Measurements from ENCODE around the gene MUSK.

Gene MUSK

GRCh38 chr9:110668570-110669167, at the start of gene MUSK:
TSS of gene MUSK (plus strand) at chr9:110668791. CDS start at chr9:110668905, 114 bp downstream.
- no peak for DNase-seq (ENCODE audit: low spot score)

GRCh38 chr9:110619831-110620230, 48.8 kb upstream of the MUSK start:
- DNase-seq (ENCODE audit: low spot score) = no peak

- DNase-seq (ENCODE audit: low spot score) = no peak
Measured at GRCh38 chr9:110620726-110621125, 47.9 kb upstream of the MUSK start.

GRCh38 chr9:110622368-110622767, 46.2 kb upstream of the MUSK start:
- no peak for DNase-seq (ENCODE audit: low spot score)

- DNase-seq (ENCODE audit: low spot score) = peak; percentile 70
Measured at GRCh38 chr9:110623462-110624025, 45.0 kb upstream of the MUSK start.

- no peak for DNase-seq (ENCODE audit: low spot score)
Measured at GRCh38 chr9:110626101-110626829, 42.3 kb upstream of the MUSK start.

- DNase-seq (ENCODE audit: low spot score) = no peak
Measured at GRCh38 chr9:110635589-110635988, 33.0 kb upstream of the MUSK start.

- no peak for DNase-seq (ENCODE audit: low spot score)
Measured at GRCh38 chr9:110638381-110638954, 30.1 kb upstream of the MUSK start.

- DNase-seq (ENCODE audit: low spot score) = no peak
Measured at GRCh38 chr9:110640736-110641135, 27.9 kb upstream of the MUSK start.

- no peak for DNase-seq (ENCODE audit: low spot score)
Measured at GRCh38 chr9:110641293-110641692, 27.3 kb upstream of the MUSK start.

- DNase-seq (ENCODE audit: low spot score) = no peak
Measured at GRCh38 chr9:110648696-110649095, 19.9 kb upstream of the MUSK start.

- no peak for DNase-seq (ENCODE audit: low spot score)
Measured at GRCh38 chr9:110650261-110650660, 18.3 kb upstream of the MUSK start.

- DNase-seq (ENCODE audit: low spot score) = peak; percentile 60
Measured at GRCh38 chr9:110650991-110651411, 17.6 kb upstream of the MUSK start.

- no peak for DNase-seq (ENCODE audit: low spot score)
Measured at GRCh38 chr9:110655754-110656641, 12.6 kb upstream of the MUSK start.

- no peak for DNase-seq (ENCODE audit: low spot score)
Measured at GRCh38 chr9:110659891-110660541, 8.6 kb upstream of the MUSK start.

GRCh38 chr9:110669433-110669832, 842 bp downstream of the MUSK start:
- no peak for DNase-seq (ENCODE audit: low spot score)

GRCh38 chr9:110671849-110672248, 3.3 kb downstream of the MUSK start:
- DNase-seq (ENCODE audit: low spot score) = no peak

- no peak for DNase-seq (ENCODE audit: low spot score)
Measured at GRCh38 chr9:110672873-110673510, 4.4 kb downstream of the MUSK start.

- DNase-seq (ENCODE audit: low spot score) = no peak
Measured at GRCh38 chr9:110687497-110687896, 18.9 kb downstream of the MUSK start.

GRCh38 chr9:110688329-110688728, 19.7 kb downstream of the MUSK start:
- DNase-seq (ENCODE audit: low spot score) = no peak

GRCh38 chr9:110691002-110691549, 22.5 kb downstream of the MUSK start:
- DNase-seq (ENCODE audit: low spot score) = peak; percentile 8
